Astrocyte (in vitro differentiated cells and primary cell): ENCODE measurements around the gene UTF1.

Experiments used
- CTCF ChIP-seq: IDR thresholded peaks from 2 replicates; pipeline ENCODE4 v1.5.1; 2011; ENCODE audit warnings: low read depth, mild to moderate bottlenecking, inconsistent platforms, low read length, moderate library complexity; ENCODE audit not compliant: insufficient read depth
- EZH2 ChIP-seq: IDR thresholded peaks from 2 replicates; pipeline ENCODE4 v1.6.1; 2012; ENCODE audit warnings: mild to moderate bottlenecking, low read length, inconsistent platforms; ENCODE audit not compliant: insufficient read depth

GRCh38 chr10:133206356-133207040, 23.5 kb upstream of the UTF1 start:
- no peak for TF ChIP-seq CTCF
- TF ChIP-seq EZH2 = no peak
